Heart left ventricle (tissue), 13 donors: ENCODE measurements around the gene MYO5B.

Experiments
- POLR2A ChIP-seq, 2 donors: fragments of 450-650 bp; IDR thresholded peaks; one replicate each; pipeline ENCODE4 v1.6.1; 2017; ENCODE audit warnings: antibody characterized with exemption in 2 of 2, mild to moderate bottlenecking in 2 of 2, moderate library complexity in 2 of 2
- TF ChIP-seq, protein P1 (sequence below), 12 donors: fragments of 200-600 bp; sonication (generic) in 4 of 12; IDR thresholded peaks; one replicate each; pipeline versions ENCODE4 v1.5.0 to v1.8.0; 2018 to 2022; ENCODE audit warnings: antibody characterized with exemption in 12 of 12, mild to moderate bottlenecking in 5 of 12
- donor health status: ischemic (EF 13 %, LVEDD 7.1; RV severe dilation, severe dysfunction).
- donor health status: DM: no; HTN: yes; CAD: no.
- donor health status: DM: no; HTN: no; CAD: no.
- donor health status: ischemic (EF 25% LVEDD 6.9; RV normal size, moderate dysfunction).
- donor health status: ischemic (EF 25% LVEDD 5.7; RV mildly dilated, moderate dysfunction).
- donor health status: ischemic (EF 35%, LVEDD 5.7; RV mildly dilated, moderate dysfunction).
- donor health status: nonischemic (EF 11% LVEDD 7.7; RV severe dilation, severe dysfunction).
- donor health status: DM: yes; HTN: yes; CAD: no.
- donor health status: PGD.
- donor health status: ischemic (EF 29% LVEDD 5.4; RV normal size, mild dysfunction).
- donor health status: nonischemic (EF 23%, LVEDD 6.1; RV moderate dilation, normal function).

DNA sequence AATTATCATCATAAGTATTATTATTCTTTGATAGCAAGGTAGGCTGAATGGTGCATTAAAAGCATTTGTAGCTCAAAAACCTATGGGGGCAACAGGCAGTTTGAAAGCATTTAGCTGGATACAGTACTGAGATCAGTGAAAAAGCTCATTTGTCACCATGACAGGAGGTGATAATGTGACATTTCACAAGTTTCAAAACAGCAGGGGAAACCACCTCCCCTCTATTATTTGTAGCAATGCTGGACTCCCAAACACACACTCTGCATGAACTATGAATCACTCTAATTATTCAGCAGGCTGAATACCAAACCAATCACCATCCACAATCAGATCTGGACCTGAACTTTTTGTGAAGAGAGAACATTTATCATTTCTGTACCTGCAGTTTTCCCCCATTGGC, 63.4 kb downstream of the MYO5B start:
- TF ChIP-seq, protein P1, sequence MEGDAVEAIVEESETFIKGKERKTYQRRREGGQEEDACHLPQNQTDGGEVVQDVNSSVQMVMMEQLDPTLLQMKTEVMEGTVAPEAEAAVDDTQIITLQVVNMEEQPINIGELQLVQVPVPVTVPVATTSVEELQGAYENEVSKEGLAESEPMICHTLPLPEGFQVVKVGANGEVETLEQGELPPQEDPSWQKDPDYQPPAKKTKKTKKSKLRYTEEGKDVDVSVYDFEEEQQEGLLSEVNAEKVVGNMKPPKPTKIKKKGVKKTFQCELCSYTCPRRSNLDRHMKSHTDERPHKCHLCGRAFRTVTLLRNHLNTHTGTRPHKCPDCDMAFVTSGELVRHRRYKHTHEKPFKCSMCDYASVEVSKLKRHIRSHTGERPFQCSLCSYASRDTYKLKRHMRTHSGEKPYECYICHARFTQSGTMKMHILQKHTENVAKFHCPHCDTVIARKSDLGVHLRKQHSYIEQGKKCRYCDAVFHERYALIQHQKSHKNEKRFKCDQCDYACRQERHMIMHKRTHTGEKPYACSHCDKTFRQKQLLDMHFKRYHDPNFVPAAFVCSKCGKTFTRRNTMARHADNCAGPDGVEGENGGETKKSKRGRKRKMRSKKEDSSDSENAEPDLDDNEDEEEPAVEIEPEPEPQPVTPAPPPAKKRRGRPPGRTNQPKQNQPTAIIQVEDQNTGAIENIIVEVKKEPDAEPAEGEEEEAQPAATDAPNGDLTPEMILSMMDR (IDR thresholded peaks at IDR 0.05) = no peak
- no peak for TF ChIP-seq POLR2A (IDR thresholded peaks at IDR 0.05)
